Activated CD4-positive, alpha-beta T cell treated with anti-CD3 and anti-CD28 coated beads for 36 hours (primary cell): ENCODE measurements around the gene TNC. TPM values are rescaled to one million over a fixed set of nuclear protein-coding genes. Genes with fewer than 3 reads are reported as not detected.
A peak's percentile ranks its signal among the peaks of the same experiment; 100 is the strongest.

Experiments
- ATAC-seq: fragments of 200-7000 bp; cut with Tn5 transposase; one replicate; pipeline ENCODE4 v1.10.0; 2021; ENCODE audit warnings: mild to moderate bottlenecking, moderate library complexity
- CTCF ChIA-PET: fragments of 350-600 bp; sonication (Branson Sonifier 250); formaldehyde crosslinking; loops from one replicate; lab custom pipeline; 2021; ENCODE audit warnings: antibody characterized with exemption; lab: Charles Lee
- POLR2A ChIA-PET: fragments of 350-600 bp; sonication (Branson Sonifier 250); formaldehyde crosslinking; loops from one replicate; lab custom pipeline; 2021; ENCODE audit warnings: antibody characterized with exemption, inconsistent platforms; lab: Charles Lee
- DNase-seq: peaks from one replicate; pipeline ENCODE4 v3.0.0-alpha.2; 2020
- H3K27ac Mint-ChIP-seq: one replicate; pipeline ENCODE4 v1.8.0; 2021; ENCODE audit warnings: mixed read lengths
- H3K27me3 Mint-ChIP-seq: one replicate; pipeline ENCODE4 v1.8.0; 2021; ENCODE audit warnings: mixed read lengths
- H3K36me3 Mint-ChIP-seq: one replicate; pipeline ENCODE4 v1.8.0; 2021; ENCODE audit warnings: low read depth, mixed read lengths
- H3K4me1 Mint-ChIP-seq: one replicate; pipeline ENCODE4 v1.8.0; 2021; ENCODE audit warnings: mixed read lengths
- H3K4me3 Mint-ChIP-seq: one replicate; pipeline ENCODE4 v1.8.0; 2021; ENCODE audit warnings: mild to moderate bottlenecking, moderate library complexity, mixed read lengths
- H3K9me3 Mint-ChIP-seq: one replicate; pipeline ENCODE4 v1.8.0; 2021; ENCODE audit warnings: low read depth, mixed read lengths
- intact Hi-C, 2 experiments: fragments of 100-400 bp; cut with DNase I in 1 of 2; cut with micrococcal nuclease in 1 of 2; formaldehyde crosslinking; loops; one replicate each; pipeline versions ENCODE4 v1.14.2 to v1.15.1; 2022 to 2024; cut with DNase I, micrococcal nuclease
- total RNA-seq, 2 experiments: library from RNA; stranded (reverse); gene quantifications; one replicate each; pipeline ENCODE4 v1.2.3, GENCODE V29; 2021

TNC gene
- total RNA-seq, 2 experiments from 2014 or later: 0.11 to 0.90 TPM

- H3K9me3 Mint-ChIP-seq: no peaks in the 10 kb centered on the region
- no peak for ATAC-seq
- CTCF ChIA-PET: interaction anchor here (0.8 kb wide), 1 partner anchor 10 kb away, joined by 6 read pairs; no protein-coding TSS in a partner anchor
- POLR2A ChIA-PET: no interaction called here
- no peaks in the 10 kb centered on the region for H3K4me1 Mint-ChIP-seq
- H3K27me3 Mint-ChIP-seq: no peaks in the 10 kb centered on the region
- H3K27ac Mint-ChIP-seq: no peak overlapping the region
- no peak overlapping the region for H3K4me3 Mint-ChIP-seq
- DNase-seq: no peak
- no peaks in the 10 kb centered on the region for H3K36me3 Mint-ChIP-seq
- intact Hi-C loops: no loop called here
Observed at GRCh38 chr9:115024925-115025535, 92.9 kb downstream of the TNC start.

- intact Hi-C loops: no loop called here
- ChIA-PET POLR2A (no interaction called here), CTCF (interaction anchor here (0.6 to 1.6 kb wide), 4 partner anchors 124 to 1472 kb away, joined by 3 to 5 read pairs (median 4); no protein-coding TSS in a partner anchor)
- ATAC-seq: no peak
- H3K27ac Mint-ChIP-seq: no peak overlapping the region
- H3K36me3 Mint-ChIP-seq: no peaks in the 10 kb centered on the region
- no peak overlapping the region for H3K4me3 Mint-ChIP-seq
- H3K9me3 Mint-ChIP-seq: no peaks in the 10 kb centered on the region
- H3K4me1 Mint-ChIP-seq: peaks cover 3% of the 10 kb centered on the region
- H3K27me3 Mint-ChIP-seq: no peaks in the 10 kb centered on the region
- no peak for DNase-seq
Observed at GRCh38 chr9:115022760-115023434, 95.1 kb downstream of the TNC start.

DNA sequence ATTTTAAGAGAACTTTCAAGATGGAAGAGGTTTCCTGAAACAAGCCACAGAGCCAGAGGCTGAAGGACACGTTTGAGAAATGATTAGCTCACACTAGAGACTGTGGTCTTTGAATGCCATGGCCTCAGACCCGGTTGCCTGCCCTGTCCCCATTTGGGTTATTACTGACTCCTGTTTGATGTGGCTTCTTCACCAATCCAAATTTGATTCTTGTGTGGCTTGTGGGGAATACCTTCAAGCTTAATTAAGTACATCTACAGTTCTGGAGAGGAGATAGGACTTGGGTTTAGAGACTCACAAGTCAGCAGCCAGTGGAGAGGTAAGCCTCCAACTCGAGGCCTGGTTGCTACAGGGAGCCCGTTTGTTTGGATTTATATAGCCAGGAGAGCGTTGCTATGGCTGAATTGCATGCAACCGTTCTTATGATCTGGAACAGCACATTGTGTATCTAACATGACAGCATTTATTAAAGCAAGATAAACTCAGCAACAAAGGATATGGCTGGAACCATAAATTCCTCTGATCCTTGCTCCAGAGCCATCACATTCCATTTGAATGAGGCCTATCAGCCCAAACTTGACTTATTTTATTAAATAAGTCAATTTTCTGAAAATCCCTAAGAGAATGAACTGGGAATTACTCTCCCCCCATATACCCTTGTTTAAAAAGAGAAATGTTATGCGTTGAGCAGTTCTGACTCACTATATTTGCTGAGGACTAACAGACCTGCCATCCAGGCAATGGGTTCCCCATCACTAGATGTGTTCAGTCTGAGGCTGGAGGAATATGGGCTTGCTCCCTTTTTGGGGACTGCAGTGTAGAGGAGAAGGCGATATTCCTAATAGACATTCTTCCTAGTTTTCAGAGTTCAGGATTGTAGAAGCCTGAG, 99.2 kb downstream of the TNC start:
- ATAC-seq: no peak
- Mint-ChIP-seq H3K27me3 (no peaks in the 10 kb centered on the region), H3K9me3 (no peaks in the 10 kb centered on the region), H3K27ac (no peak overlapping the region), H3K4me1 (peaks cover 9% of the 10 kb centered on the region), H3K4me3 (no peak overlapping the region), H3K36me3 (no peaks in the 10 kb centered on the region)
- DNase-seq: no peak
- CTCF ChIA-PET: no interaction called here
- intact Hi-C loops: loop anchor here in 1 of 2 experiments (10.0 kb wide), 1 partner anchor 506 kb away; no protein-coding TSS in a partner anchor
- POLR2A ChIA-PET: no interaction called here

DNA sequence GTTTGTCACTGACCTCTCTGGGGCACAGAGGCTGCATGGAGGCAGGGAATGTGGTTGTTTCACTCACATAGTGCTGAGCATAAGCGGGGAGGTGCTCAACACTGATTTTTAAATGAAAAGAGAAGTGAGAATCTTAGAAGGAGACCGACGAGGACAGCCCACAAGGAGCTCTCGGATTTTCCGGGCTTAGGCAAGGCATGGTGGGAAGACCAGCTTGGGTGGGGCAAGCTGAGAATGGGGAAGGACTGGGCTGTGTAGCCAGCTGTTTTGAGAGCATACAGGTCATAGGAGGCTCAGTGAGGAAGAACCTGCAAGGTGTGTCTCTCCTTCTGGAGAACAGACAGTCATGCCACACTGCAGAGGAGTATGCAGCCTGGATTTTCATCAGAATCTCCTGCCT, 101.6 kb downstream of the TNC start:
- no peak for ATAC-seq
- no peak for DNase-seq
- no peaks in the 10 kb centered on the region for H3K36me3 Mint-ChIP-seq
- POLR2A ChIA-PET: no interaction called here
- H3K27me3 Mint-ChIP-seq: no peaks in the 10 kb centered on the region
- CTCF ChIA-PET: interaction anchor here (0.7 to 5.6 kb wide), 8 partner anchors 43 to 363 kb away, joined by 3 to 75 read pairs (median 6); partner anchors contain the start of genes TEX48 and TNFSF8
- H3K9me3 Mint-ChIP-seq: no peaks in the 10 kb centered on the region
- intact Hi-C loops: loop anchor here in 1 of 2 experiments (10.0 kb wide), 1 partner anchor 508 kb away; no protein-coding TSS in a partner anchor
- H3K4me1 Mint-ChIP-seq: peaks cover 30% of the 10 kb centered on the region
- no peak overlapping the region for H3K4me3 Mint-ChIP-seq
- no peak overlapping the region for H3K27ac Mint-ChIP-seq

GRCh38 chr9:115015018-115015635, 102.8 kb downstream of the TNC start:
- ChIA-PET CTCF (interaction anchor here (0.6 to 5.6 kb wide), 53 partner anchors 10 to 721 kb away, joined by 3 to 75 read pairs (median 4); partner anchors contain the start of genes TEX48, TNFSF15 and TNFSF8), POLR2A (interaction anchor here (0.7 kb wide), 1 partner anchor 19 kb away, joined by 3 read pairs; no protein-coding TSS in a partner anchor)
- DNase-seq (peak; percentile 33), ATAC-seq (no peak)
- no peaks in the 10 kb centered on the region for H3K36me3 Mint-ChIP-seq
- H3K9me3 Mint-ChIP-seq: no peaks in the 10 kb centered on the region
- no peak overlapping the region for H3K27ac Mint-ChIP-seq
- peaks cover 38% of the 10 kb centered on the region for H3K4me1 Mint-ChIP-seq
- H3K27me3 Mint-ChIP-seq: no peaks in the 10 kb centered on the region
- no peak overlapping the region for H3K4me3 Mint-ChIP-seq
- intact Hi-C loops: loop anchor here in 1 of 2 experiments (2.0 to 10.0 kb wide), 3 partner anchors 86 to 510 kb away; no protein-coding TSS in a partner anchor

- intact Hi-C loops: loop anchor here (1.0 to 10.0 kb wide), 13 partner anchors 84 to 609 kb away; partner anchors contain the start of genes TEX48 (in 1 of the 2), TNFSF15 (in 1 of the 2) and TNFSF8 (in 1 of the 2)
- ChIA-PET CTCF (interaction anchor here (0.6 to 5.6 kb wide), 59 partner anchors 9 to 720 kb away, joined by 3 to 75 read pairs (median 4); partner anchors contain the start of genes TEX48, TNFSF15 and TNFSF8), POLR2A (interaction anchor here (0.7 kb wide), 1 partner anchor 19 kb away, joined by 3 read pairs; no protein-coding TSS in a partner anchor)
- Mint-ChIP-seq H3K27me3 (no peaks in the 10 kb centered on the region), H3K9me3 (no peaks in the 10 kb centered on the region), H3K27ac (peak overlapping the region; percentile 40), H3K4me3 (no peak overlapping the region), H3K4me1 (peaks cover 42% of the 10 kb centered on the region), H3K36me3 (no peaks in the 10 kb centered on the region)
- ATAC-seq: peak; percentile 55
- DNase-seq: no peak
Observed at GRCh38 chr9:115014438-115014837, 103.5 kb downstream of the TNC start.

DNA sequence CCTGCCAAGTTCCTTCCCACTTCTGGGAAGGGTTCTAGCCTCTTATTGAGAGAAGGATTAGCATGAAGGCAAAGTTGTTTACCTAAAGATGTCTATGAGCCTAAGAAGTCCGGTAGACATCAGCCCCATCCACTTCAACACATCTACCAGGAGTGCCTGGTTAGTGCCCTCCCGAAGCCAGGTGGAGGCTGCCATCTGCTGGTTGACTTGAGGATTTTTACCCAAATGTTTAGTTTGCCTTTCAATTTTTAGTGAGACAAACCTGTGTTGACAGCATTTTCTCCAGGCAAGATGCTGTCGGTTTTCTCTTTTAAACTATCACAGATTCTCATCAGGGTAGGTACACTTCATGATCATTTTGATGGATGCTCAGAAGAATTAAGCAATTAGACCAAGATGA, 104.0 kb downstream of the TNC start:
- peak; percentile 89 for DNase-seq
- no peaks in the 10 kb centered on the region for H3K9me3 Mint-ChIP-seq
- intact Hi-C loops: loop anchor here (1.0 to 10.0 kb wide), 13 partner anchors 84 to 609 kb away; partner anchors contain the start of genes TEX48 (in 1 of the 2), TNFSF15 (in 1 of the 2) and TNFSF8 (in 1 of the 2)
- peaks cover 46% of the 10 kb centered on the region for H3K4me1 Mint-ChIP-seq
- ChIA-PET CTCF (interaction anchor here (0.6 to 5.6 kb wide), 55 partner anchors 9 to 608 kb away, joined by 3 to 75 read pairs (median 4); partner anchors contain the start of genes TEX48, TNFSF15 and TNFSF8), POLR2A (no interaction called here)
- peak; percentile 89 for ATAC-seq
- no peaks in the 10 kb centered on the region for H3K36me3 Mint-ChIP-seq
- no peaks in the 10 kb centered on the region for H3K27me3 Mint-ChIP-seq
- H3K4me3 Mint-ChIP-seq: no peak overlapping the region
- H3K27ac Mint-ChIP-seq: peak overlapping the region; percentile 58

DNA sequence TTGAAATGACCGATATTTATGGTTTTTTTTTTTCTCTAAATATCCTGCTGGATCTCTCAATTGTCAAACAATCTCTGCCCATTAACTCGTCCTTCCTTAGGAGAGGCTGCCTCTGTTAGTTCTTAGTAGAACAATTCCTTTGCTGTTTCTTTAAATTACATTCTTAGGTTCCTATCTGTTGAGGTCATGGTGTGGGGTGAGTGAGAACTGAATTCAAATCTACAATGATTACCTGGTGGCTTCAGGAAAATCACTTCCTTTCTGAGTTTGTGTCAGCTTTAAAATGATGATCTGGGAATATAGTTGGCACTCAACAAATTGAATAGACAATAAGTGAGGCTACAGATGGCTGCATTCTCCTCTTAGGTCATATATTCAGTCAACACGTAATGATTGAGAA, 105.5 kb downstream of the TNC start:
- Mint-ChIP-seq H3K4me3 (no peak overlapping the region), H3K9me3 (no peaks in the 10 kb centered on the region), H3K4me1 (peaks cover 56% of the 10 kb centered on the region), H3K27me3 (no peaks in the 10 kb centered on the region), H3K27ac (no peak overlapping the region), H3K36me3 (no peaks in the 10 kb centered on the region)
- ATAC-seq (no peak), DNase-seq (no peak)
- intact Hi-C loops: loop anchor here (5.0 to 10.0 kb wide), 3 partner anchors 205 to 605 kb away; partner anchors contain the start of gene TNFSF15 (in 1 of the 2)
- ChIA-PET CTCF (interaction anchor here (0.9 to 5.8 kb wide), 10 partner anchors 23 to 331 kb away, joined by 3 to 59 read pairs (median 6); partner anchors contain the start of genes TEX48 and TNFSF8), POLR2A (interaction anchor here (0.9 to 1.5 kb wide), 3 partner anchors 23 to 321 kb away, joined by 3 to 4 read pairs (median 3); no protein-coding TSS in a partner anchor)

DNA sequence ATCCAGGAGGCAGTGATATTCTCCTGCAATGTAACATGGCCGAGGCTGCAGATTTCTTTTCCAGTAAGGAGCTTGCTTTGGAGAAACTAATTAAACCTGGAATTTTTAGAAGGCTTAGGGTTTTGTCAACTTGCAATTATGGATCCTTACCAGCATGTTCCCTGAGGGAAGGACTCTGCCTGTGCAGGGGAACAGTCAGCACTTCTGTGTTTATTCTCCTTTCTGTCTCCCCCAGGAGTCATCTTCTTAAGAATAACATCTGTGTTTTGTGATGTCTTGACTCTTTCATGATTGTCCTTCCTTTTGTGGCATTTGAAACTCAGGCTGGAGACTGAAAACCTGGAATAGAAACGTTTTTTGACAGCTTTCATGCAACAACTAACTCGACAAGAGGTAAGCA, 107.1 kb downstream of the TNC start:
- Mint-ChIP-seq H3K9me3 (no peaks in the 10 kb centered on the region), H3K4me3 (no peak overlapping the region), H3K27me3 (no peaks in the 10 kb centered on the region), H3K4me1 (peaks cover 72% of the 10 kb centered on the region), H3K36me3 (no peaks in the 10 kb centered on the region), H3K27ac (no peak overlapping the region)
- intact Hi-C loops: loop anchor here (5.0 to 10.0 kb wide), 3 partner anchors 204 to 604 kb away; partner anchors contain the start of gene TNFSF15 (in 1 of the 2)
- no peak for ATAC-seq
- DNase-seq: no peak
- CTCF ChIA-PET: interaction anchor here (0.6 to 5.8 kb wide), 11 partner anchors 22 to 335 kb away, joined by 3 to 59 read pairs (median 6); partner anchors contain the start of genes TEX48 and TNFSF8
- POLR2A ChIA-PET: interaction anchor here (0.6 kb wide), 1 partner anchor 268 kb away, joined by 3 read pairs; no protein-coding TSS in a partner anchor
